Liver (tissue), 9 donors: Measurements from ENCODE around the gene ASXL2. TPM values are rescaled to one million over a fixed set of nuclear protein-coding genes. Genes with fewer than 3 reads are reported as not detected.

Experiments
- DNase-seq: peaks from one replicate; pipeline ENCODE4 v3.0.0-alpha.2; 2017; ENCODE audit warnings: low spot score
- H3K27ac ChIP-seq, 2 donors: one replicate each; pipeline ENCODE4 v1.7.0; 2013; ENCODE audit warnings: inconsistent platforms in 2 of 2, low read length in 2 of 2, control low read depth in 1 of 2, low read depth in 1 of 2, mild to moderate bottlenecking in 1 of 2
- H3K27me3 ChIP-seq, 4 donors: one replicate each; pipeline versions ENCODE4 v1.6.1 to v1.7.0; 2013; ENCODE audit warnings: low read length in 3 of 4, inconsistent platforms in 1 of 4, mild to moderate bottlenecking in 1 of 4, moderate library complexity in 1 of 4; ENCODE audit not compliant: control insufficient read depth in 4 of 4, insufficient read depth in 4 of 4
- H3K36me3 ChIP-seq, 4 donors: one replicate each; pipeline versions ENCODE4 v1.6.1 to v1.7.0; 2013; ENCODE audit warnings: low read length in 3 of 4, mild to moderate bottlenecking in 3 of 4, low read depth in 1 of 4, moderate library complexity in 1 of 4; ENCODE audit not compliant: control insufficient read depth in 4 of 4, insufficient read depth in 3 of 4
- H3K4me1 ChIP-seq, 4 donors: one replicate each; pipeline versions ENCODE4 v1.6.1 to v1.7.0; 2013; ENCODE audit warnings: low read length in 3 of 4, mild to moderate bottlenecking in 3 of 4, moderate library complexity in 1 of 4; ENCODE audit not compliant: control insufficient read depth in 4 of 4, insufficient read depth in 4 of 4
- H3K4me3 ChIP-seq, 3 donors: one replicate each; pipeline versions ENCODE4 v1.6.1 to v1.7.0; 2013; ENCODE audit warnings: low read length in 3 of 3, control low read depth in 1 of 3, low read depth in 1 of 3, mild to moderate bottlenecking in 1 of 3
- H3K9ac ChIP-seq, 2 donors: one replicate each; pipeline ENCODE4 v1.7.0; 2013; ENCODE audit warnings: low read length in 2 of 2, mild to moderate bottlenecking in 2 of 2, moderate library complexity in 2 of 2, control low read depth in 1 of 2, low read depth in 1 of 2
- H3K9me3 ChIP-seq, 4 donors: one replicate each; pipeline versions ENCODE4 v1.6.1 to v1.7.0; 2013; ENCODE audit warnings: low read length in 3 of 4; ENCODE audit not compliant: control insufficient read depth in 4 of 4
- EGR1 ChIP-seq, 2 donors: IDR thresholded peaks; 2 replicates each; pipeline ENCODE4 v1.6.1; 2016 to 2018; ENCODE audit warnings: antibody characterized with exemption in 2 of 2, low read depth in 2 of 2
- FOXA1 ChIP-seq: IDR thresholded peaks from 2 replicates; pipeline ENCODE4 v1.6.1; 2016; ENCODE audit warnings: antibody characterized with exemption
- GABPA ChIP-seq, 2 donors: IDR thresholded peaks in 1 of 2; conservative IDR thresholded peaks in 1 of 2; 2 replicates each; pipeline ENCODE4 v1.6.1; 2016; ENCODE audit warnings: antibody characterized with exemption in 2 of 2, mild to moderate bottlenecking in 1 of 2, moderate library complexity in 1 of 2
- HNF4A ChIP-seq, 2 donors: conservative IDR thresholded peaks; 2 replicates each; pipeline ENCODE4 v1.6.1; 2016; ENCODE audit warnings: antibody characterized with exemption in 2 of 2, mild to moderate bottlenecking in 2 of 2
- HNF4G ChIP-seq: IDR thresholded peaks from 2 replicates; pipeline ENCODE4 v1.6.1; 2016; ENCODE audit warnings: antibody characterized with exemption
- JUND ChIP-seq, 2 donors: IDR thresholded peaks; 2 replicates each; pipeline ENCODE4 v1.6.1; 2016; ENCODE audit warnings: antibody characterized with exemption in 2 of 2
- RAD21 ChIP-seq, 2 donors: IDR thresholded peaks; 2 replicates each; pipeline ENCODE4 v1.6.1; 2016; ENCODE audit warnings: antibody characterized with exemption in 2 of 2, mild to moderate bottlenecking in 2 of 2
- RXRA ChIP-seq, 2 donors: IDR thresholded peaks; 2 replicates each; pipeline ENCODE4 v1.6.1; 2017 to 2018; ENCODE audit warnings: antibody characterized with exemption in 2 of 2, mild to moderate bottlenecking in 1 of 2
- SP1 ChIP-seq: IDR thresholded peaks from 2 replicates; pipeline ENCODE4 v1.6.1; 2018; ENCODE audit warnings: antibody characterized with exemption, mild to moderate bottlenecking
- TAF1 ChIP-seq: conservative IDR thresholded peaks from 2 replicates; pipeline ENCODE4 v1.6.1; 2016; ENCODE audit warnings: antibody characterized with exemption, mild to moderate bottlenecking
- YY1 ChIP-seq: IDR thresholded peaks from 2 replicates; pipeline ENCODE4 v1.6.1; 2016; ENCODE audit warnings: antibody characterized with exemption, mild to moderate bottlenecking
- WGBS: extraction: QIAGEN DNeasy Blood & Tissue Kit; methylation state at CpG from one replicate; pipeline ENCODE4 v1.1.7; 2013; 5-methylcytosine and 5-hydroxymethylcytosine counted together
- polyA plus RNA-seq, 2 donors: library from polyadenylated mRNA; stranded (reverse) in 1 of 2; unstranded in 1 of 2; fragments of 200-250 nt in 1 of 2; fragments of >200 nt in 1 of 2; fragmentation: Nextera tagmentation in 1 of 2; extraction: Ambion mirVana in 1 of 2; gene quantifications; one replicate each; pipeline versions ENCODE4 v1.2.1 to v1.2.3, GENCODE V29; 2013 to 2015
- total RNA-seq, 2 donors: library from RNA; depleted of rRNA; stranded (reverse); fragments of >200 nt; gene quantifications; one replicate each; pipeline ENCODE4 v1.2.3, GENCODE V29; 2014
- TF ChIP-seq, protein P1 (sequence below): fragments of 150-350 bp; IDR thresholded peaks from 2 replicates; pipeline ENCODE4 v1.5.1; 2017; ENCODE audit warnings: improper control_type of control experiment, low read depth, low read length; ENCODE audit not compliant: missing input control
- TF ChIP-seq, protein P2 (sequence below): IDR thresholded peaks from 2 replicates; pipeline ENCODE4 v1.6.1; 2016; ENCODE audit warnings: antibody characterized with exemption
- TF ChIP-seq, protein P3 (sequence below): IDR thresholded peaks from 2 replicates; pipeline ENCODE4 v1.6.1; 2016; ENCODE audit warnings: antibody characterized with exemption
- TF ChIP-seq, protein P4 (sequence below): IDR thresholded peaks from 2 replicates; pipeline ENCODE4 v1.6.1; 2016; ENCODE audit warnings: antibody characterized with exemption, mild to moderate bottlenecking
- donor health status: healthy.
- donor health status: healthy.
- donor health status: healthy.
- donor health status: healthy.
- donor health status: healthy.

The ASXL2 gene
- total and polyA plus RNA-seq, 4 donors, result 2.4 to 7.3 (median 4.4) TPM

DNA sequence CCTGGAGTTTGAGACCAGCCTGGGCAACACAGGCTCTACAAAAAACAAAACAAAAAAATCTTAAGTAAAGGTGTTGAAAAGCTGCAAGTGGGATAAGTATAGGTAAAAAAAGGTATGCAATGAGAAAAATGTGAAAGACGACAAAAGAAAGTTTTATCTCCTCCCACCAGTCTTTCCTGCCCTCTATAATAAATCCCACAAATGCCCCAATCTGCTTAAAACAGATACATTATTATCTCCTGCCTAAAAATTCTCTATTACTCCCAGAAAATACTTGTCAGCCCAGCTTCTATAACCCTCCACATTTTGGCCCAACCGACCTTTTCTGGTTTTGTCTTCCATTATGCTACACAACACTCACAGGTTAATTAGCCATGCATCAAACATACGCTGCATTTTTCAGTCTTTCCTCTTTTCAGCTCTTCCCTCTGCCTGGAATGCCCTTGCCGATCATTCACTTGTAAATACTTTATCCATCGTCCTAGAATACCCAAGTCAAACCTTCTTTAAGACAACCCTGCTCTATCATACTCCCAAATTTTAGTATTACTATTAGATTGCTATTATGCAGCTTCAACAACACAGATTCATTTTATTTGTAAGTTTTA lies 10.8 kb downstream of the ASXL2 start:
- WGBS, result 74% methylated on average over 5 of the region's 5 CpGs
- TF ChIP-seq, protein P1, sequence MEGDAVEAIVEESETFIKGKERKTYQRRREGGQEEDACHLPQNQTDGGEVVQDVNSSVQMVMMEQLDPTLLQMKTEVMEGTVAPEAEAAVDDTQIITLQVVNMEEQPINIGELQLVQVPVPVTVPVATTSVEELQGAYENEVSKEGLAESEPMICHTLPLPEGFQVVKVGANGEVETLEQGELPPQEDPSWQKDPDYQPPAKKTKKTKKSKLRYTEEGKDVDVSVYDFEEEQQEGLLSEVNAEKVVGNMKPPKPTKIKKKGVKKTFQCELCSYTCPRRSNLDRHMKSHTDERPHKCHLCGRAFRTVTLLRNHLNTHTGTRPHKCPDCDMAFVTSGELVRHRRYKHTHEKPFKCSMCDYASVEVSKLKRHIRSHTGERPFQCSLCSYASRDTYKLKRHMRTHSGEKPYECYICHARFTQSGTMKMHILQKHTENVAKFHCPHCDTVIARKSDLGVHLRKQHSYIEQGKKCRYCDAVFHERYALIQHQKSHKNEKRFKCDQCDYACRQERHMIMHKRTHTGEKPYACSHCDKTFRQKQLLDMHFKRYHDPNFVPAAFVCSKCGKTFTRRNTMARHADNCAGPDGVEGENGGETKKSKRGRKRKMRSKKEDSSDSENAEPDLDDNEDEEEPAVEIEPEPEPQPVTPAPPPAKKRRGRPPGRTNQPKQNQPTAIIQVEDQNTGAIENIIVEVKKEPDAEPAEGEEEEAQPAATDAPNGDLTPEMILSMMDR, result no peak
- TF ChIP-seq RAD21 (IDR thresholded peaks at IDR 0.05) (no peak), SP1 (no peak), FOXA1 (no peak), HNF4A (conservative IDR thresholded peaks at IDR 0.05) (no peak)
- DNase-seq, result no peak
- H3K4me1 ChIP-seq, result no peaks in the 10 kb centered on the region
- H3K4me3 ChIP-seq, result no peak overlapping the region
- H3K27ac ChIP-seq, result no peak overlapping the region
- H3K9ac ChIP-seq, result no peak overlapping the region
- no peaks in the 10 kb centered on the region for H3K9me3 ChIP-seq
- H3K36me3 ChIP-seq, result peaks cover 0 to 8% (median 4%) of the 10 kb centered on the region in 4 donors
- no peaks in the 10 kb centered on the region for H3K27me3 ChIP-seq

DNA sequence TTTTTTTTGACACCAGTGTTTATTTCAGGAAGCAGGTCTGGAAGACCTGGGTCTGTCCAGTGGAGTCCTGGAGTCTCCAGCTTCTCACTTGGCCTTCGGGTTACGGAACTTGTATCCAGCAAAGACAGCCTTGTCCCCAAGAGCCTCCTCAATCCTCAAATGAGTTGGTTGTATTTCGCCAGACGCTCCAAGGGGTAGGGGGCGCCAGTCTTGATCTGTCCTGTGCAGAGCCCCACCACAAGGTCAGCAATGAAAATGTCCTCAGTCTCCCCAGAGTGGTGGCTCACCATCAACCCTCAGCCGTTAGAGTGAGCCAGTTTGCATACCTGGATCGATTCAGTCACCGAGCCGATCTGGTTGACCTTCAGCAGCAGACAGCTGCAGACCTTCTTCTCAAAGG lies 21.9 kb downstream of the ASXL2 start:
- no peak for DNase-seq
- 95% methylated on average over 9 of the region's 9 CpGs for WGBS
- TF ChIP-seq FOXA1, result no peak
- TF ChIP-seq YY1, result no peak
- no peak for TF ChIP-seq RAD21 (IDR thresholded peaks at IDR 0.05)
- TF ChIP-seq HNF4G, result no peak
- no peak for TF ChIP-seq RXRA (IDR thresholded peaks at IDR 0.05)
- TF ChIP-seq, protein P2, sequence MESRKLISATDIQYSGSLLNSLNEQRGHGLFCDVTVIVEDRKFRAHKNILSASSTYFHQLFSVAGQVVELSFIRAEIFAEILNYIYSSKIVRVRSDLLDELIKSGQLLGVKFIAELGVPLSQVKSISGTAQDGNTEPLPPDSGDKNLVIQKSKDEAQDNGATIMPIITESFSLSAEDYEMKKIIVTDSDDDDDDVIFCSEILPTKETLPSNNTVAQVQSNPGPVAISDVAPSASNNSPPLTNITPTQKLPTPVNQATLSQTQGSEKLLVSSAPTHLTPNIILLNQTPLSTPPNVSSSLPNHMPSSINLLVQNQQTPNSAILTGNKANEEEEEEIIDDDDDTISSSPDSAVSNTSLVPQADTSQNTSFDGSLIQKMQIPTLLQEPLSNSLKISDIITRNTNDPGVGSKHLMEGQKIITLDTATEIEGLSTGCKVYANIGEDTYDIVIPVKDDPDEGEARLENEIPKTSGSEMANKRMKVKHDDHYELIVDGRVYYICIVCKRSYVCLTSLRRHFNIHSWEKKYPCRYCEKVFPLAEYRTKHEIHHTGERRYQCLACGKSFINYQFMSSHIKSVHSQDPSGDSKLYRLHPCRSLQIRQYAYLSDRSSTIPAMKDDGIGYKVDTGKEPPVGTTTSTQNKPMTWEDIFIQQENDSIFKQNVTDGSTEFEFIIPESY, result no peak
- no peak overlapping the region for H3K9ac ChIP-seq
- H3K36me3 ChIP-seq, result no peaks in the 10 kb centered on the region
- no peak overlapping the region for H3K27ac ChIP-seq
- peaks cover 4 to 13% (median 7%) of the 10 kb centered on the region in 4 donors for H3K4me1 ChIP-seq
- no peaks in the 10 kb centered on the region for H3K27me3 ChIP-seq
- no peak overlapping the region for H3K4me3 ChIP-seq
- no peaks in the 10 kb centered on the region for H3K9me3 ChIP-seq

DNA sequence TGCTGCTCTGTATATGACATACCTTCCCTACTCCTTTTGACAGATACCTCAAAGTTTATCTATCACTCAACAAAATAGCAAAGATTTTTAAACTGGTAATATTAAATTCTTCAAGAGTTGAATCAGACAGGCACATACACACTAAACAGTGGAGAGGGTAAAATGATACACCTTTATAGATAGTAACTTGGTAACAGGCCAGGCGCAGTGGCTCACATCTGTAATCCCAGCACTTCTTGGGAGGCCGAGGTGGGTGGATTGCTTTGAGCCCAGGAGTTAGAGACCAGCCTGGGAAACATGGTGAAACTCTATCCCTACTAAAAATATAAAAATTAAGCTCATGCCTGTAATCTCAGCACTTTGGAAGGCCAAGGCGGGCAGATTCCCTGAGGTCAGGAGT lies 23.2 kb downstream of the ASXL2 start:
- Histone ChIP-seq H3K9me3 (no peaks in the 10 kb centered on the region), H3K27ac (no peak overlapping the region), H3K9ac (no peak overlapping the region), H3K36me3 (no peaks in the 10 kb centered on the region), H3K4me1 (peaks cover 0 to 10% (median 8%) of the 10 kb centered on the region in 4 donors), H3K27me3 (no peaks in the 10 kb centered on the region), H3K4me3 (no peak overlapping the region)
- WGBS, result 93% methylated on average over 3 of the region's 3 CpGs
- no peak for TF ChIP-seq JUND (IDR thresholded peaks at IDR 0.05)
- no peak for TF ChIP-seq RAD21 (IDR thresholded peaks at IDR 0.05)
- TF ChIP-seq, protein P1, result no peak
- TF ChIP-seq YY1, result no peak
- TF ChIP-seq, protein P3, sequence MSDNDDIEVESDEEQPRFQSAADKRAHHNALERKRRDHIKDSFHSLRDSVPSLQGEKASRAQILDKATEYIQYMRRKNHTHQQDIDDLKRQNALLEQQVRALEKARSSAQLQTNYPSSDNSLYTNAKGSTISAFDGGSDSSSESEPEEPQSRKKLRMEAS, result no peak
- TF ChIP-seq, protein P4, sequence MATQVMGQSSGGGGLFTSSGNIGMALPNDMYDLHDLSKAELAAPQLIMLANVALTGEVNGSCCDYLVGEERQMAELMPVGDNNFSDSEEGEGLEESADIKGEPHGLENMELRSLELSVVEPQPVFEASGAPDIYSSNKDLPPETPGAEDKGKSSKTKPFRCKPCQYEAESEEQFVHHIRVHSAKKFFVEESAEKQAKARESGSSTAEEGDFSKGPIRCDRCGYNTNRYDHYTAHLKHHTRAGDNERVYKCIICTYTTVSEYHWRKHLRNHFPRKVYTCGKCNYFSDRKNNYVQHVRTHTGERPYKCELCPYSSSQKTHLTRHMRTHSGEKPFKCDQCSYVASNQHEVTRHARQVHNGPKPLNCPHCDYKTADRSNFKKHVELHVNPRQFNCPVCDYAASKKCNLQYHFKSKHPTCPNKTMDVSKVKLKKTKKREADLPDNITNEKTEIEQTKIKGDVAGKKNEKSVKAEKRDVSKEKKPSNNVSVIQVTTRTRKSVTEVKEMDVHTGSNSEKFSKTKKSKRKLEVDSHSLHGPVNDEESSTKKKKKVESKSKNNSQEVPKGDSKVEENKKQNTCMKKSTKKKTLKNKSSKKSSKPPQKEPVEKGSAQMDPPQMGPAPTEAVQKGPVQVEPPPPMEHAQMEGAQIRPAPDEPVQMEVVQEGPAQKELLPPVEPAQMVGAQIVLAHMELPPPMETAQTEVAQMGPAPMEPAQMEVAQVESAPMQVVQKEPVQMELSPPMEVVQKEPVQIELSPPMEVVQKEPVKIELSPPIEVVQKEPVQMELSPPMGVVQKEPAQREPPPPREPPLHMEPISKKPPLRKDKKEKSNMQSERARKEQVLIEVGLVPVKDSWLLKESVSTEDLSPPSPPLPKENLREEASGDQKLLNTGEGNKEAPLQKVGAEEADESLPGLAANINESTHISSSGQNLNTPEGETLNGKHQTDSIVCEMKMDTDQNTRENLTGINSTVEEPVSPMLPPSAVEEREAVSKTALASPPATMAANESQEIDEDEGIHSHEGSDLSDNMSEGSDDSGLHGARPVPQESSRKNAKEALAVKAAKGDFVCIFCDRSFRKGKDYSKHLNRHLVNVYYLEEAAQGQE, result no peak
- no peak for TF ChIP-seq HNF4A (conservative IDR thresholded peaks at IDR 0.05)
- TF ChIP-seq EGR1 (IDR thresholded peaks at IDR 0.05; ENCODE audit: low read depth in 2 of 2), result no peak
- TF ChIP-seq HNF4G, result no peak
- no peak for TF ChIP-seq TAF1
- no peak for TF ChIP-seq GABPA (IDR thresholded peaks at IDR 0.05 in 1 of 2, conservative IDR thresholded peaks at IDR 0.05 in 1 of 2)
- no peak for TF ChIP-seq SP1
- DNase-seq, result no peak
